Activated gamma-delta T cell (primary cell): ENCODE measurements around the gene RNF20.
"Not testable (repeated sequence)": the region's sequence is repeated elsewhere in the genome, so short reads cannot be mapped to it uniquely, and the experiment has no call there.

Experiments
- DNase-seq: peaks from one replicate; lab custom pipeline; 2025; lab: John Stamatoyannopoulos, UW

RNF20 gene

DNA sequence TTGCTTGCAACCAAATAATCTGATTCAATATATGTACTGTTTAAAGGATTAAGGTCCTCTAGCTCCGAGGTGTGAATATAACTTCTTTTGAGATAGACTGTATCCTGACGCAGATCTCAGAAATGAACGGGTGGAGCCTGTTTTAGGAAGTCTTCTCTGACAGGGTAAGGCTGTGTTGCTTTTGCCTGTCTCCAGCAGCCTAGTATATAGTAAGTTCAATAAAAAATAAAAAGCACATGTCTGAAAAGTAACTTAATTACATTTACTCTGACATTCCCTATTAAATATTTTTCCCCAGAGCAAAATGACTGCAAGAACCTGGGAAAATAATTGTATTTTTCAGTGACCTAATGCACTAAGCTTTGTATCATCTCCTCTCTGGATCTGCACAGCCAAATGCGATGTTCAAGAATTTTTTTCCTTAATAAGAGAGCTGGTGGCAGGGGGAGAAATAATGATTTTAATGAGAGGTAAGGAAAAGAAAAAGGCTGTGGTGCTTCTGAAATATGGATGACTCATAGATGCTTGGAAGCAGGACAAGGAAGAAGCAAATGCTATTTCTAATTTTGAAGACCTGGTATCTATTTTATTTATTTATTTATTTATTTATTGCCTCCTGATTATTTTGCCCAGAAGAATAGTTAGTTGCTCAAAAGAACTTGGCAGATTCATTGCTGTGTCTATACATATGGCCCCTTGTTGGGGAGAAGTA lies 53.8 kb downstream of the RNF20 start:
- DNase-seq, result no peak

DNA sequence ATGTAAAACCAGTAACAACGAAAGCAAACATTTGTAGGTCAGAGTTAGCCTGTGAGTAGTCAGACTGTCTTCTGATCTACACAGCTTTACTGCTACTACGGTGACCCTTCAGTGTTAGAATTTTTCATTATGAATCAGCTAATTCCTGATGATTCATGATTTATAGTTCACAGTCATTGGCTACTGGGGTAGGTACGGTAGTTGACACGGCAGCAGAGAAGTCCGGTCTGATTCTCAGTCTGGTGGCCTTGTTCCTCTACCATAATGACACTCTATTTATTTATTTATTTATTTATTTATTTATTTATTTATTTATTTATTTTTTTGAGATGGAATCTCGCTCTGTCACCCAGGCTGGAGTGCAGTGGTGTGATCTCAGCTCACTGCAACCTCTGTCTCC lies 56.4 kb downstream of the RNF20 start:
- not testable (repeated sequence) for DNase-seq

DNA sequence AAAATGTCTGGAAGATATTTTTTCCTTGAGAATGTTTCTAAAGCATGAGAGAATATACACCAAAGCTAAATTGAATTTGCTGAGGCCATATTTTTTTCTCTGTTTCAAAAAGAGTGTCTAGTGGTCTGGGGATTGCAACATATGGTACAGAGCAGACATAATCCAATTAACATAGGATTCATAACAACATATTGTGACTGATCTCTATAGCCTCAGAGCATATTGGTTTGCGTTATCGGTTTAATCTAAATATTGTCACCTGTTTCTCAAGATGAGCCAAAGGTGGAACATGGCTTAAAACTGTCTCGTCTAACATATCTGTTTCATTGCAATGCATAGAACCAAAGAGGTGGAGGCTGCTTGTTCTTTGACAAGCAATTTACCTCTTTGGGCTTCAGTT lies 57.2 kb downstream of the RNF20 start:
- DNase-seq, result no peak

DNA sequence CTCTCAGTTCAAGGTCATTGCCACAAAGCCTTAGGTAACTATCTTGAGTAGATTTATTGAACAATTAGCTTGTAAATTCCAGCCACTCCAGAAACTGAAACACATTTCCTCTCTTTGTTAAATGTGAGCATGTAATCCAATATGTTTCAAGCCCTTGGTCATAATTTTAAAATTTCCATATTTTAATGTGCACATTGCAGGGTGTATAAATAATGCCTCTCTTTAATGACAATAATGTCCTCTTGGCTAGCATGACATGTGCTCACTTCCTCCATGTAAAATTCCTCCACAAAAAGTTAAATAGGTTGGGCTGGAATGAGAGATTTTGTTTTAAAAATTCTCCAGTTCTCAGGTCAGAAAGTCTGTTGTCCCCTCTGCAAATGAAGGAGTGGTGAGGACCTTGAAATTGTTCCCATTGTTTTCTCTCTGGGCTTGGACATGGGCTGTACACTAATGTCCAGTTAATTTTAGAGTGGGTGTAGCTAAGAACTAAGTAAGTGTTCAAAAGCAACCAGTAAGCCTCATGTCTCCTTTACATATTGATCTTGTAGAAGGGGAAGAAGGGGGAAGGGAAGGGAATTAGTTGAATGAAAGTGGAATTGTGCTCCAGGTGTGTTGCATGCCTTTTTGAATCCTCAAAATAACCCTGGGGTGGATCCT lies 58.3 kb downstream of the RNF20 start:
- DNase-seq, result no peak

DNA sequence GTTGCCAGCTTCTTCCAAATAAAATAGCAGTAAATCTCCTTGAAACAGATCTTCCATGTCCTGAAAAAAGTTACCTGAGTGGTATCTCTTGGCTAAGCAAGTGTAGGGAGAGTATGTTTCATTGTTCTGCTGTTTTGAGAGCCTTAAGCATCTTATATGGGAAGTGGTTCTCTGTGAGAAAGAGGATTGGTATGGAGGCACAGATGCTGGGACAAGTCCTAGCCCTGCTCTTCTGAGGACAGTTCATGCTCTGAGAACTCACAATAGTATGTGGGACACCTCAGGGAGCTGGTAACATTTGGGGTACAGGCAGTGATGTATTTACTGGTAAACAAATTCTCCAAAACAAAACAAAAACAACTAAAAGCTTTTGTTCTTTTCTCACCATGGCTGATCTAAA lies 59.1 kb downstream of the RNF20 start:
- no peak for DNase-seq

DNA sequence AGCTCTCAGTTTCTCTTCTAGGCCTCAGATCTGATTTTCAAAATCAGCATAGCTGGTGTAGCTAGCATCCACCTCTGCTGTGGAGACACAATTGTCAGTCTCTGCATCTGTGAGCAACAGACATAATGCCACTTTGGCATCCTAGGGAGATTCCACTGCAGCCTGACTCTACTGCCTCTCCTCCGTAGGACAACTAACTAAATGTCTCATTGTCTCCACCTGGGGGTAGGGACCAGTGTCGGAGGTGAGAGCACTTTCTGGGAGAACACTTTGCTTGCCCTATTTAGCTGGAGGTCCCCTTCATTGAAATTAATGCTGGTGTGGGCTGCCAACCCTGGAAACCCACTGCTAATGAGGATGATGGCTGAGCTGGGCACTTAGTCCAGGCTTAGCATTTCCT lies 59.7 kb downstream of the RNF20 start:
- DNase-seq, result no peak

DNA sequence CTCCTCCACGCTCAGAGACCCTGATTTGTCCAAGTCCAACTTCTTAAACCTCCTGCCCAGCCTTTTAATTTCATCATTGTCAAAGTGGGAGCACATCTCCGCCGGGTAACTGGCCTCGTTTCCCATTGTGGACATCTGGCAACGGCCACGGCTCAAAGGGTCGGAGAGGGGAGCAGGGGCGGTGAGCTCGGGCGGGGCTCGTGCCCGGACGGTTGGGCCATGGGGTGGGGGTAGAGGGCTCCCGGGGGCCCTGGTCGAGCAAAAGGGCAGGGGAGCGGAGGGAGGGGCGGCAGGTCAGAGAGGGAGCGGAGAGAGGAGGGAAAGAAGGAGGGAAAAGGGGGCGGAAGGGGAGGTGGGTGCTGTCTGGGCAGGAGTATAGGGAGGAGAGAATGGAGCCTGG lies 61.1 kb downstream of the RNF20 start, which contains the start of gene PPP3R2:
Gene PPP3R2, minus strand, starts transcription at position 174 of the 400 bp plus-strand sequence. Its CDS starts 48 bp downstream, at position 126.
- no peak for DNase-seq

DNA sequence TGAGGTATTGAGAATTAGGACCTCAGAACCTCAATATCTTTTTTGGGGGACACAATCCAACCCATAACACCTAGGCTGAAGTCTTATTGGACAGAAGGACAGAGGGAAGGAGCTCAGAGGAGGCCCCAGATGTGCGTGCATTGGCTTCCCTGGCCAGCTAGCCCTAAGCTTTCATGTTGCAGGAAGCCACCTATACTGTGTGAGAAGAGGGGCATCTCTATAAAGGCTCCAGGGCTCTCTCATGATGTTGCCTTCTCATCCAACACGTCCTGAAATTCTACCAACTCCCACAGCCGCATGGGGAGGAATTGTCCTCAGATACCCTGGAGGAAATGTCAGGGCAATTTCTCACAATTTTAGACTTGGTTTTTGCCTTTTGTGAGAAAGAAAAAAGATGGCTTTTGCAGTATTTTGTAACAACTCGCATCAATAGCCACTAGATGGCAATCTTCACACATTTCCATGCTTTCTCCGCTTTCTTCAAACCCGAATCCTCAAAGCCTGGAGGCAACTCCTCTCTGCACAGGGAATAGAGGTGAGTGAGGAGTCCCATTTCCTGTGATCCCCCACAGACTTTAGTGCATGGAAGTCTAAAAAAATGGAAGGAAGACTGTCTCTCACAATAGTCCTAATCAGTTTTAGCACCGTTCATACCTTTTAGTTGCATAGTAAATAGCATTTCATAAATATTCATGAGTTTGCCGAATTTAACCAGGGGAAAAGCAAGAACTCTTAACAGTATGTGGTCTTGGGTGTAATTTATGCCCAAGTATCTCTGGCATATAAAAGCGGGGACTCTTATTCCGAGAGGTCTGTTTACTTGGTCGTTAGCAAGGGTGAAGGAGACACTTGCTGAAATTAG lies 68.5 kb downstream of the RNF20 start:
- DNase-seq, result no peak

DNA sequence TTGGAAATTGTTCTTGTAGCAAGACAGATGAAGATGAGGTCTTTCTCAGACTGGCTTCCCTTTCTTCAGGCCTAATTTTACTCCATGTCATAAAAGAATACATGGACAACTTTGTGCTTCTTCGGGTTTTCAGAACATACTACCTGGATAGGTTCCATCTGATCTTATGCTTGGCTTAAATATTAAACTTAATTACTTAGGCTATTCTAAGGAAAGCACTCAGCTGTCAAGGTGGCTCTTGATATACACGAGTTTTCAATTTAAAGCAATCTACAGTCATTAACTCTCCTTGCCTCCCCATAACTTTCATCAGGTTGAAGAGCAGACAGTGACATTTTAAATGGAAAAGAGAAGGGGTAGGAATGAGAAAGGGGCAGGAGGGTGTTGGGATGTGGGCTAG lies 70.6 kb downstream of the RNF20 start:
- DNase-seq, result no peak

DNA sequence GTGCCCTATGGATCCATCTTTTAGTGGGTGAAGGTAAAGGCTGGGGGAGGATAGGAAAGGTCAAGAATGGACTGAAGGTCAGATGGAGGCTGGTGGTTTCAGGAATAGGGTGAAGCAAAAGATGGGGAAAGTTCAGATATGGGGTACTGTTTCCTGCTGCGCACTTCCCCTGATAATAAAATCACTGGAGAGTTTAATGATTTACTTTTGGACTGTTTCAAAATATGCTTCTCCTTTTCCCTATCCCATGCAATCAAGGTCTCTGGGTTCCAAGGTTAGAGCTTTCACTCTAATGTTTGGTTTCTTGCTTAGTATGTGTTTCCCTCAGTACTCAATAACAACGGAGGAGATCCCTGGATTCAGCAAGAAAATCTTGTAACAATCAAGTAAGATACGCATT lies 71.9 kb downstream of the RNF20 start:
- DNase-seq, result no peak
